Esophagus squamous epithelium (tissue), 5 donors: ENCODE measurements around the gene TMEM174. TPM values are rescaled to one million over a fixed set of nuclear protein-coding genes. Genes with fewer than 3 reads are reported as not detected.
A peak's percentile ranks its signal among the peaks of the same experiment; 100 is the strongest.
"Not testable (repeated sequence)": the region's sequence is repeated elsewhere in the genome, so short reads cannot be mapped to it uniquely, and the experiment has no call there.

Experiments used
- DNase-seq: peaks from one replicate; lab custom pipeline; 2025; lab: John Stamatoyannopoulos, UW
- H3K27ac ChIP-seq, 4 donors: fragments of 200-600 bp; sonication (generic); one replicate each; pipeline ENCODE4 v1.5.1; 2016 to 2019; ENCODE audit warnings: mild to moderate bottlenecking in 1 of 4
- H3K27me3 ChIP-seq, 4 donors: fragments of 200-600 bp; sonication (generic); 1 replicate in 3 of 4; 2 replicates in 1 of 4; pipeline versions ENCODE4 v1.5.1 to v1.6.0; 2017 to 2021; ENCODE audit warnings: antibody characterized with exemption in 1 of 4
- H3K36me3 ChIP-seq, 3 donors: fragments of 200-600 bp; sonication (generic); one replicate each; pipeline ENCODE4 v1.5.1; 2016 to 2019
- H3K4me1 ChIP-seq, 3 donors: fragments of 200-600 bp; sonication (generic); one replicate each; pipeline ENCODE4 v1.5.1; 2017 to 2019
- H3K4me3 ChIP-seq, 4 donors: fragments of 200-600 bp; sonication (generic); 1 replicate in 3 of 4; 2 replicates in 1 of 4; pipeline ENCODE4 v1.5.1; 2016 to 2019; ENCODE audit warnings: mild to moderate bottlenecking in 2 of 4, moderate library complexity in 1 of 4
- H3K9me3 ChIP-seq, 3 donors: fragments of 200-600 bp; sonication (generic); one replicate each; pipeline ENCODE4 v1.5.1; 2016 to 2019
- CTCF ChIP-seq, 6 experiments: fragments of 450-650 bp in 4 of 6; fragments of 200-600 bp in 2 of 6; sonication (generic) in 2 of 6; IDR thresholded peaks; one replicate each; pipeline ENCODE4 v1.5.1; 2016 to 2019; ENCODE audit warnings: antibody characterized with exemption in 6 of 6, mild to moderate bottlenecking in 4 of 6, moderate library complexity in 4 of 6
- POLR2A ChIP-seq, 4 donors: fragments of 450-650 bp; IDR thresholded peaks; one replicate each; pipeline ENCODE4 v1.6.1; 2017; ENCODE audit warnings: antibody characterized with exemption in 4 of 4, mild to moderate bottlenecking in 4 of 4, moderate library complexity in 3 of 4
- WGBS, 2 donors: methylation state at CpG; one replicate each; pipeline ENCODE4 v1.1.5; 2018; 5-methylcytosine and 5-hydroxymethylcytosine counted together
- intact Hi-C: fragments of 100-400 bp; cut with DNase I; formaldehyde crosslinking; loops from one replicate; pipeline ENCODE4 v1.15.0; 2022
- total RNA-seq, 4 donors: library from RNA; depleted of rRNA; stranded (reverse); fragments of >200 nt; gene quantifications; one replicate each; pipeline ENCODE4 v1.1.0, GENCODE V29; 2016
- donor health status: DM: yes; HTN: yes; CAD: no.

Gene TMEM174
- total RNA-seq, 4 donors from 2014 or later, result not detected

GRCh38 chr5:73215891-73216610, 43.1 kb downstream of the TMEM174 start:
- DNase-seq, result no peak
- 0 to 3% methylated on average over 7 to 10 of the region's 67 CpGs for WGBS, 2 donors
- Histone ChIP-seq H3K4me3 (peak overlapping the region; percentile 24 to 67 (median 43)), H3K9me3 (no peaks in the 10 kb centered on the region), H3K27me3 (peaks cover 0 to 90% (median 4%) of the 10 kb centered on the region in 4 donors), H3K4me1 (peaks cover 7 to 14% (median 9%) of the 10 kb centered on the region in 3 donors), H3K36me3 (no peaks in the 10 kb centered on the region), H3K27ac (peak overlapping the region in 2 of 4 donors; percentile 20 to 46)
- TF ChIP-seq CTCF (IDR thresholded peaks at IDR 0.05), result peak; percentile 66 to 93 (median 86)
- TF ChIP-seq POLR2A (IDR thresholded peaks at IDR 0.05), result no peak
- intact Hi-C loops, result loop anchor here (5.0 kb wide), 1 partner anchor 76 kb away; no protein-coding TSS in a partner anchor

- no peak for DNase-seq
- TF ChIP-seq CTCF (IDR thresholded peaks at IDR 0.05) (peak in 3 of 6 experiments; percentile 8 to 32 (median 26)), POLR2A (IDR thresholded peaks at IDR 0.05) (no peak)
- Histone ChIP-seq H3K4me3 (no peak overlapping the region), H3K27ac (no peak overlapping the region), H3K4me1 (peaks cover 7 to 14% (median 9%) of the 10 kb centered on the region in 3 donors), H3K27me3 (peaks cover 0 to 88% (median 4%) of the 10 kb centered on the region in 4 donors), H3K36me3 (no peaks in the 10 kb centered on the region), H3K9me3 (no peaks in the 10 kb centered on the region)
- WGBS, 2 donors, result 44 to 47% methylated on average over 4 of the region's 4 CpGs
- intact Hi-C loops, result loop anchor here (5.0 kb wide), 1 partner anchor 74 kb away; no protein-coding TSS in a partner anchor
These were observed 45.7 kb downstream of the TMEM174 start for GRCh38 chr5:73218552-73219171.

- H3K4me1 ChIP-seq, result peaks cover 7 to 14% (median 9%) of the 10 kb centered on the region in 3 donors
- not testable (repeated sequence) for H3K4me3 ChIP-seq, H3K27ac ChIP-seq, H3K36me3 ChIP-seq, H3K9me3 ChIP-seq, DNase-seq
- 84 to 87% methylated on average over 3 of the region's 3 CpGs for WGBS, 2 donors
- H3K27me3 ChIP-seq, result peaks cover 0 to 88% (median 4%) of the 10 kb centered on the region in 4 donors
- intact Hi-C loops, result loop anchor here (5.0 kb wide), 1 partner anchor 73 kb away; no protein-coding TSS in a partner anchor
These were observed 46.3 kb downstream of the TMEM174 start for GRCh38 chr5:73219336-73219735.

- H3K36me3 ChIP-seq, result no peaks in the 10 kb centered on the region
- H3K4me3 ChIP-seq, result no peak overlapping the region
- H3K27me3 ChIP-seq, result peaks cover 0 to 84% (median 4%) of the 10 kb centered on the region in 4 donors
- peaks cover 1 to 5% (median 4%) of the 10 kb centered on the region in 3 donors for H3K4me1 ChIP-seq
- TF ChIP-seq CTCF (IDR thresholded peaks at IDR 0.05), result no peak
- no peak for TF ChIP-seq POLR2A (IDR thresholded peaks at IDR 0.05)
- no peaks in the 10 kb centered on the region for H3K9me3 ChIP-seq
- WGBS, 2 donors, result 91 to 93% methylated on average over 1 of the region's 1 CpG
- no peak overlapping the region for H3K27ac ChIP-seq
- intact Hi-C loops, result no loop called here
- DNase-seq, result no peak
These were observed 48.2 kb downstream of the TMEM174 start for GRCh38 chr5:73221161-73221560.

GRCh38 chr5:73221726-73222125, 48.7 kb downstream of the TMEM174 start:
- no peak for TF ChIP-seq POLR2A (IDR thresholded peaks at IDR 0.05)
- no peak for TF ChIP-seq CTCF (IDR thresholded peaks at IDR 0.05)
- intact Hi-C loops, result no loop called here
- Histone ChIP-seq H3K4me1 (no peaks in the 10 kb centered on the region), H3K9me3 (no peaks in the 10 kb centered on the region), H3K36me3 (no peaks in the 10 kb centered on the region), H3K27ac (no peak overlapping the region), H3K4me3 (no peak overlapping the region), H3K27me3 (peaks cover 0 to 78% (median 4%) of the 10 kb centered on the region in 4 donors)
- DNase-seq, result no peak
